ENCODE results near the gene KCNS1.
"Not testable (repeated sequence)": the region's sequence is repeated elsewhere in the genome, so short reads cannot be mapped to it uniquely, and the experiment has no call there.

Gene KCNS1, protein sequence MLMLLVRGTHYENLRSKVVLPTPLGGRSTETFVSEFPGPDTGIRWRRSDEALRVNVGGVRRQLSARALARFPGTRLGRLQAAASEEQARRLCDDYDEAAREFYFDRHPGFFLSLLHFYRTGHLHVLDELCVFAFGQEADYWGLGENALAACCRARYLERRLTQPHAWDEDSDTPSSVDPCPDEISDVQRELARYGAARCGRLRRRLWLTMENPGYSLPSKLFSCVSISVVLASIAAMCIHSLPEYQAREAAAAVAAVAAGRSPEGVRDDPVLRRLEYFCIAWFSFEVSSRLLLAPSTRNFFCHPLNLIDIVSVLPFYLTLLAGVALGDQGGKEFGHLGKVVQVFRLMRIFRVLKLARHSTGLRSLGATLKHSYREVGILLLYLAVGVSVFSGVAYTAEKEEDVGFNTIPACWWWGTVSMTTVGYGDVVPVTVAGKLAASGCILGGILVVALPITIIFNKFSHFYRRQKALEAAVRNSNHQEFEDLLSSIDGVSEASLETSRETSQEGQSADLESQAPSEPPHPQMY

GRCh38 chr20:45100563-45101245, at the start of gene KCNS1:
TSS of gene KCNS1 (minus strand) at chr20:45101127. CDS start at chr20:45099236, 1,891 bp downstream.
- Histone ChIP-seq H3K9ac (ENCODE audit: low read length) (no peak within 1 kb of the TSS), H3K4me3 (ENCODE audit: low read length) (no peak within 1 kb of the TSS), H3K4me1 (ENCODE audit: control insufficient read depth, insufficient read depth, low read length) (peaks cover 5% of the 10 kb centered on the region), H3K9me3 (ENCODE audit: control insufficient read depth, low read length) (no peaks in the 10 kb centered on the region), H3K36me3 (ENCODE audit: control insufficient read depth, insufficient read depth, low read length) (no peaks in the 10 kb centered on the region), H3K27me3 (ENCODE audit: control insufficient read depth, insufficient read depth, low read length) (peaks cover 57% of the 10 kb centered on the region)

GRCh38 chr20:45149062-45149461, 48.1 kb upstream of the KCNS1 start:
- no peaks in the 10 kb centered on the region for H3K27me3 ChIP-seq (ENCODE audit: control insufficient read depth, insufficient read depth, low read length)
- H3K9ac ChIP-seq (ENCODE audit: low read length) = no peak overlapping the region
- no peak overlapping the region for H3K4me3 ChIP-seq (ENCODE audit: low read length)
- H3K36me3 ChIP-seq (ENCODE audit: control insufficient read depth, insufficient read depth, low read length) = no peaks in the 10 kb centered on the region
- no peaks in the 10 kb centered on the region for H3K4me1 ChIP-seq (ENCODE audit: control insufficient read depth, insufficient read depth, low read length)
- H3K9me3 ChIP-seq (ENCODE audit: control insufficient read depth, low read length) = no peaks in the 10 kb centered on the region

DNA sequence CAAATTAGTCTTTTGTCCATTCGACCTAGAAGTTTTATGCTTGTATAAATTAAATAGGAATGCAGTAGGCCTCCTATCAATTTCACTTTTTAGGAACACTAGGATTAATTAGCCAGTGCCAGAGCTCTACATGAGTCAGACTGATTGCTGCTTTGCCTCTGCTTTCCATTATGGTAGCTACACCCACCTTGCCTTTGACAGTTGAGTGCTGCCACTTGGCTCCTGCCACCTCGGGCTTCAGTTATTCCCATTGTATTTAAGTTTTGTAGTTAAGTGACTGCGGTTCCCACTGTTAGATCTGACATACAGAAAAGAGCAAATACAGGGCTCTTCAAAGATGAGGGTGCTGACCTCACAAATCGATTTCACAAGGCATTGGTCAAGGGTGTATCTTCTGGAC, 39.9 kb upstream of the KCNS1 start:
- Histone ChIP-seq H3K36me3 (ENCODE audit: control insufficient read depth, insufficient read depth, low read length) (no peaks in the 10 kb centered on the region), H3K9ac (ENCODE audit: low read length) (no peak overlapping the region), H3K27me3 (ENCODE audit: control insufficient read depth, insufficient read depth, low read length) (no peaks in the 10 kb centered on the region), H3K4me3 (ENCODE audit: low read length) (no peak overlapping the region), H3K4me1 (ENCODE audit: control insufficient read depth, insufficient read depth, low read length) (peaks cover 11% of the 10 kb centered on the region), H3K9me3 (ENCODE audit: control insufficient read depth, low read length) (no peaks in the 10 kb centered on the region)

- H3K9me3 ChIP-seq (ENCODE audit: control insufficient read depth, low read length); H3K27me3 ChIP-seq (ENCODE audit: control insufficient read depth, insufficient read depth, low read length); H3K9ac ChIP-seq (ENCODE audit: low read length); H3K4me3 ChIP-seq (ENCODE audit: low read length); H3K36me3 ChIP-seq (ENCODE audit: control insufficient read depth, insufficient read depth, low read length): not testable (repeated sequence)
- H3K4me1 ChIP-seq (ENCODE audit: control insufficient read depth, insufficient read depth, low read length) = peaks cover 11% of the 10 kb centered on the region
These were observed 38.9 kb upstream of the KCNS1 start for GRCh38 chr20:45139733-45140375.

DNA sequence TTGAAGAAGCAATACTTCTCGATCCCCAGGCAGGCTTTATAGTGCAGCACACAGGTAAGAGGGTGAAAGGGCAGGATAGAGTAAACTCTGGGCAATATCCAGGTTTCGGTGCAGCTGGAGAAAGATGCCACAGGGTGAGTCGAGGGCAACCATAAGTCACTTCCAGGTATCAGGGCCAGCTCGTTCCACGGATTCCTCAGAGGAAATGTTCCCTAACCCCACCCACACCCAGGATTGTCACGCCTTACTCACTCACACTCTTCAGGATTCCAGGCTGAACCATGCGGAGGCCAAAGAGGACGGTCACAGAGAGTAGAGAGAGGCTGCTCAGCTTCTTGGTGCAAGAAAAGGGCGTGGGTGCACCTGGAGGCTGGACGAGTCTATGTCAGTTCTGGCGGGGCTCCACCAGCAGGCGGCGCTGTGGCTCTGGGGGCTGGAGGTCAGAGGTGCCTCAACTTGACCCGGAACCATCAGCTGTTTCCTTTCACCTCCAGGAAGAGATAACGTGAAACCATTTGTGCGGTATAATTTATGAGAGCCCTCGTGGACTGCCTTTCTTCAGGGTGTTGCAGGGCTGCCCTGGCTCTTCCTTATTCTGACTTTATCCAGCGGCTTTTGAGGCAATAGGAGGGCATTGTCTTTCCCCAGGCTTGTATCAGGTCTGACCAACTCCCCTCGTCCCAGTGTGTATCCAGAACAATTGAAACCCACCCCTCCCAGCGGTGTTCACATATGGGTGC, 37.8 kb upstream of the KCNS1 start:
- no peak overlapping the region for H3K4me3 ChIP-seq (ENCODE audit: low read length)
- no peaks in the 10 kb centered on the region for H3K36me3 ChIP-seq (ENCODE audit: control insufficient read depth, insufficient read depth, low read length)
- H3K9ac ChIP-seq (ENCODE audit: low read length) = no peak overlapping the region
- H3K9me3 ChIP-seq (ENCODE audit: control insufficient read depth, low read length) = no peaks in the 10 kb centered on the region
- H3K27me3 ChIP-seq (ENCODE audit: control insufficient read depth, insufficient read depth, low read length) = no peaks in the 10 kb centered on the region
- H3K4me1 ChIP-seq (ENCODE audit: control insufficient read depth, insufficient read depth, low read length) = peaks cover 11% of the 10 kb centered on the region

DNA sequence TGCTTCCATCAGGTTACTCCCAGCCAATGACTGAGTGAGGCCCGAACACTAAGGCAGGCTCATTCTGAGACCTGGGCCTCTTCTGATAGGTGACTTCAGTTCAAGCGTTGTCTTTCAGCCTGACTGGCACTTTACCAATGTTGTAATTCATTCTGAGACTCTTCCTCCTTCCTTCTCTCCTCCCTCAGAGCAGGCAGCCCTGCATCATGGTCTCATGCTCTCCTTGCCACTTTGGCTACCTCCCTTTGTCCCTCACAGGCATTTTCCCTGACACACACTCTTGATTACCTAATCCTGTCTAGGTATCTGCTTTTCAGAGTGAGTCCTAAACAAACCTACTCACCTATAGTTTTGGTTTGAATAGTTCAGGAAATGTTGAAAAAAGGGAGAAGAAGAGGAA, 36.0 kb upstream of the KCNS1 start:
- H3K4me1 ChIP-seq (ENCODE audit: control insufficient read depth, insufficient read depth, low read length) = peaks cover 11% of the 10 kb centered on the region
- no peak overlapping the region for H3K4me3 ChIP-seq (ENCODE audit: low read length)
- H3K9me3 ChIP-seq (ENCODE audit: control insufficient read depth, low read length) = no peaks in the 10 kb centered on the region
- H3K9ac ChIP-seq (ENCODE audit: low read length) = no peak overlapping the region
- H3K27me3 ChIP-seq (ENCODE audit: control insufficient read depth, insufficient read depth, low read length) = no peaks in the 10 kb centered on the region
- H3K36me3 ChIP-seq (ENCODE audit: control insufficient read depth, insufficient read depth, low read length) = no peaks in the 10 kb centered on the region

DNA sequence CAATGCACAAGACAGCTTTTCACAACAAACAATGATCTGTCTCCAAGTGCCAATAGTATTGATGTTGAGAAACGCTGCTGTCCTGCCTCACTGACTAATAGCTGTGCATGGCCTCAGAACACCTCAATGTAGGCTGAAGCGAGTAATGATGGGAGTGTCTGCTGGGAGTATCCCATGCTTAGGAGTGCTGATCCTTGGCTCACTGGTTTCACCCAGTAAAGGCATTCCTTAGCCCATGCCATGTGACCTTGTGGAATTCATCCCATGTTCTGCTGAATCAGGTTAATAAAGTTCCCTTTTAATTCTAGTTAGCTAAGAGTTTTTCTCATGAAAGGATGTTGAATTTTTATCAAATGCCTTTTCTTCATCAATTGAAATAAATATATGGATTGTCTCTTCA, 27.2 kb upstream of the KCNS1 start:
- Histone ChIP-seq H3K27me3 (ENCODE audit: control insufficient read depth, insufficient read depth, low read length) (peaks cover 5% of the 10 kb centered on the region), H3K36me3 (ENCODE audit: control insufficient read depth, insufficient read depth, low read length) (no peaks in the 10 kb centered on the region), H3K4me1 (ENCODE audit: control insufficient read depth, insufficient read depth, low read length) (no peaks in the 10 kb centered on the region), H3K9me3 (ENCODE audit: control insufficient read depth, low read length) (no peaks in the 10 kb centered on the region), H3K4me3 (ENCODE audit: low read length) (no peak overlapping the region), H3K9ac (ENCODE audit: low read length) (no peak overlapping the region)

- Histone ChIP-seq H3K9me3 (ENCODE audit: control insufficient read depth, low read length) (no peaks in the 10 kb centered on the region), H3K4me3 (ENCODE audit: low read length) (no peak within 1 kb of the TSS), H3K4me1 (ENCODE audit: control insufficient read depth, insufficient read depth, low read length) (no peaks in the 10 kb centered on the region), H3K36me3 (ENCODE audit: control insufficient read depth, insufficient read depth, low read length) (no peaks in the 10 kb centered on the region), H3K27me3 (ENCODE audit: control insufficient read depth, insufficient read depth, low read length) (peaks cover 5% of the 10 kb centered on the region), H3K9ac (ENCODE audit: low read length) (no peak within 1 kb of the TSS)
These were observed 23.4 kb upstream of the KCNS1 start, which contains the start of gene WFDC12 for GRCh38 chr20:45124365-45124764. TSS of gene WFDC12 (minus strand) at chr20:45124465. CDS start at chr20:45124447, 18 bp downstream.

DNA sequence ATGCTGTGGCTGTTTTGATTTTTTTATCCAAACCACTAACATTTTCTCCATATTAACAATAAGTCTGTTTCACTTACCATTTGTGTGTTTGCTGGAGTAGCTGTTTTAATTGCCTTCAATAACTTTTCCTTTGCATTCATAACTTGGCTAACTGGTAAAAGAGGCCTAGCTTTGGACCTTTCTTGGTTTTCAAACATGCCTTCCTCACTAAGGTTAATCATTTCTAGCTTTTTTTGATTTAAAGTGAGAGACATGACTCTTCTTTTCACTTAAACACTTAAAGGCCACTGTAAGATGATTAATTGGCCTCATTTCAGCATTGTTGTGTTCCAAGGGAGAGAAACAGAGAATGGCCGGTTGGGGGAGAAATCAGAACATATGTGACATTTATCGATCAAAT, 20.5 kb upstream of the KCNS1 start:
- Histone ChIP-seq H3K9me3 (ENCODE audit: control insufficient read depth, low read length) (no peaks in the 10 kb centered on the region), H3K4me1 (ENCODE audit: control insufficient read depth, insufficient read depth, low read length) (no peaks in the 10 kb centered on the region), H3K27me3 (ENCODE audit: control insufficient read depth, insufficient read depth, low read length) (peaks cover 5% of the 10 kb centered on the region), H3K36me3 (ENCODE audit: control insufficient read depth, insufficient read depth, low read length) (no peaks in the 10 kb centered on the region), H3K9ac (ENCODE audit: low read length) (no peak overlapping the region), H3K4me3 (ENCODE audit: low read length) (no peak overlapping the region)

DNA sequence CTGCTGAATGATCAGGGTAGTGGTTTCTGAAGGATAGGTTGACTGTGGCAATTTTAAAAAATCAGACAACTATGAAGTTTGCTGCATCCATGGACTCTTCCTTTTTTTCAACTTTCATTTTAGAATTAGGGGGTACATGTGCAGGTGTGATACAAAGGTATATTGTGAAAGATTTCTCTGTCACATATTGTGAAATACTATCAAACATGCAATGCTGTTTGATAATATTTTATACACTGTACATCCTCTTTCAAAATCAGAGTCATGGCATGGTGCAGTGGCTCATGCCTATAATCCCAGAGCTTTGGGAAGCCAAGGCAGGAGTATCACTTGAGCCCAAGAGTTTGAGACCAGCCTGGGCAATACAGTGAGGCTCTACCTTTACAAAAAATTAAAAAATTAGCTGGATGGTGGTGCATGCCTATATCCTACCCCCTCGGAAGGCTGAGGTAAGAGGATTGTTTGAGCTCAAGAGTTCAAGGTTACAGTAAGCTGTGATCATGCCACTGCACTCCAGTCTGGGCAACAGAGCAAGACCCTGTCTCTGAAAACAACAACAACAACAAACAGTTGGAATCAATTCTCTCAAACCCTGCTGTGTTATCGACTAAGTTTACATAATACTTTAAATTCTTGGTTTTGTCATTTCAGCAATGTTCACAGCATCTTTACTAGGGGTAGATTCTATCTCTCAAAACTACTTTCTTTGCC, 18.8 kb upstream of the KCNS1 start:
- H3K36me3 ChIP-seq (ENCODE audit: control insufficient read depth, insufficient read depth, low read length) = no peaks in the 10 kb centered on the region
- no peak overlapping the region for H3K9ac ChIP-seq (ENCODE audit: low read length)
- H3K9me3 ChIP-seq (ENCODE audit: control insufficient read depth, low read length) = no peaks in the 10 kb centered on the region
- no peaks in the 10 kb centered on the region for H3K4me1 ChIP-seq (ENCODE audit: control insufficient read depth, insufficient read depth, low read length)
- H3K4me3 ChIP-seq (ENCODE audit: low read length) = no peak overlapping the region
- peaks cover 8% of the 10 kb centered on the region for H3K27me3 ChIP-seq (ENCODE audit: control insufficient read depth, insufficient read depth, low read length)

- Histone ChIP-seq H3K27me3 (ENCODE audit: control insufficient read depth, insufficient read depth, low read length) (peaks cover 6% of the 10 kb centered on the region), H3K9ac (ENCODE audit: low read length) (no peak overlapping the region), H3K4me1 (ENCODE audit: control insufficient read depth, insufficient read depth, low read length) (no peaks in the 10 kb centered on the region), H3K36me3 (ENCODE audit: control insufficient read depth, insufficient read depth, low read length) (no peaks in the 10 kb centered on the region), H3K4me3 (ENCODE audit: low read length) (no peak overlapping the region), H3K9me3 (ENCODE audit: control insufficient read depth, low read length) (no peaks in the 10 kb centered on the region)
These were observed 17.1 kb upstream of the KCNS1 start for GRCh38 chr20:45118028-45118427.

Data from mucosa of stomach (tissue), 1 donor.